Hindlimb muscle (tissue), 1 donor: Measurements from ENCODE around the gene HOXD11. TPM values are rescaled to one million over a fixed set of nuclear protein-coding genes. Genes with fewer than 3 reads are reported as not detected.

Experiments used
- DNase-seq: peaks from one replicate; pipeline ENCODE4 v3.0.0-alpha.2; 2013
- polyA plus RNA-seq: library from polyadenylated mRNA; unstranded; fragments of 120-200 nt; gene quantifications from one replicate; pipeline ENCODE4 v1.2.1, GENCODE V29; 2013; ENCODE audit not compliant: insufficient read length

The HOXD11 gene
- polyA plus RNA-seq, 1 donor = not detected

DNA sequence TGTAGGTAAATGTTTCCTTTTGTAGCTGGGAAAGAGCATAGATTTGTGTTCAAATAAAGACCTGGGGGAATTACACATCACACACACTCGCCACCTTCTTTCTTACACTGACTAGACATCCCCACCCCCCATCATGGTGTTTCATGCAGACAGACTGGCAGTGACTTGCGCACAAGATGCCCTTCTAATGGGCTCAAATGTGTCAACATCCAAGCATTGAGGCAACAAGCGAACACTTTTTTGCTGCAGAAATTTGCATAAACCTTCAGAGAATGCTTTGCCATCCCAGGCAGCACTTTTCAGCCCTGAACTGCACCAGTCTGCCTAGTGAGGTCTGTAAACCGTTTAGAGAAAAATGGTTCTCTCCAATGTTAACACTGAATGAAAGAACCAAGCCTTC lies 27.0 kb downstream of the HOXD11 start:
- no peak for DNase-seq

- no peak for DNase-seq
Measured at GRCh38 chr2:176135035-176135440, 28.0 kb downstream of the HOXD11 start.

DNA sequence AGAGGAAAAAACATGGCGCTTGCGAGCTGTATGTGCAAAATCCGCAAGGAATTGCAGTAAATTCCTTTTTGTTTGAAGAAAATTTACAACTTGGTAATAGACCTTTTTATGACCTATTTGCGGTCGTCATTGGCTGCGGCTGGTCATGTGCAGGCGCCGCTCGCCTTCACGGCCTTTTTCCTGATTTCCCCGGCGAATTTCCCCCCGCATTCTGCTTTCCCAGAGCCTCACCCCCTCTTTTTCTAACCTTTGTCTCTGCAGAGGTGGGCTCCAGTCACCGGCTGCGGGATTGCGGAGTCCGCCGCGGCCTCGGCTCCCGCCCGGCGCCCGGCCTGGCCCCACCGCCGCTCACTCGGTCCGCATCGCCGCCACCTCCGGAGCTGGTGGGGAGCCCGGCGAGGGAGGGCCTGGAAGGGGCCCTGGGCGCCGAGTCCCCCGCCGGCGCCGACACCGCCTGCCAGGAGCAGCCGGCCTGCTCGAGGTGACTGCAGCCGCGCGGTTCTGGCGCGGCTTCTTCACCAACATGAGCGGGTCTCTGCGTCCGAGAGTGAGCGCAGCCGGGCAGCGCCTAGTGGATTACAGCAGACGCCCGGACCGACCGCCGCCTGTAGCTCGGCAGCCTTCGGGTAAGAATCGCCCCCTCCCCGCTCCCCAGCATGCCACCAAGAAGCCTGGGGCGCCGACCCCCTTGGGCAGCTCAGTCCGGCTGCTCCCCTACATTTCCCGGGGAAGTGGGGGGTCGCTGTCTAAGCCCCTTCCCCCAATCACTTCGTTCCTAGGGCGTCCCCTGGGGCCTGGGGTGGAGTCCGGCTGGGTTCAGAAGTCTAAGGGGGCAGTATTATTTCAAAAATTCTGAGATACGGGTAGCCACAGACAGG lies 29.5 kb downstream of the HOXD11 start:
- DNase-seq = peak; percentile 76

DNA sequence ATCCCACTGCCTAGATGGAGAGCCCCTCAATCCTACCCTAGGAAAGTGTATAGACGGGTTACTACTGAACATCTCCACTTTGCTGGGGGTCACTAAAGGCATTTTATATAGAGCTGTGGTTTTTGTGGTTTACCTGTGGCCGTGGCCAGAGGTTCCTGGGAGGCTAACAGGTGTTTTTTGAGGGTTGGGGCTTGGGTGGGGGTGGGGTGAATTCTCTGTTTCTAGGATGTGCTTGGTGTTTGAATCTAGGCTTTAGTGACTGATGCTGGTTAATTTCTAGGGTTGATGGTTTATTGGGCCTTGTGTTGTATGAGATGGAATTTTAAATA lies 30.1 kb downstream of the HOXD11 start:
- no peak for DNase-seq

- DNase-seq = no peak
Measured at GRCh38 chr2:176137906-176138305, 30.8 kb downstream of the HOXD11 start.

DNA sequence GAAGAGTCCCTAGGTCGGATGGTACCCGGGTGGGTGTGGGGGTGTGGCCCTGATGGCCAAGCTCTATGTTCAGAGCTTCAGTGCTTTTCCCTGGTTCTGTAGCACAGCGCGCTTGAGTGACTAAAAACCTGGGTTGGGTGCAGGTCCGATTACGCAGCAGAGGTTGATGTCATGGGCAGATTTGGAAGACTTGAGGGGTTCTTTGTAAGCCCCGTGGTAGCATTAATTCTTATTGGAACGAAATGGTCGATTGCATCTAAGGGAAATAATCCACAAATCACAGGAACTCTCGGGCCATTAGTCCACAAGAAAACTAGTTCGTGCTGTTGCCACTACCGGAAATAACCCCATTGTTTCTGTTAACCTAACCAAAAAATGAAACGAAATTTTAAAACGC lies 31.4 kb downstream of the HOXD11 start:
- no peak for DNase-seq

- no peak for DNase-seq
Measured at GRCh38 chr2:176138923-176139660, 32.0 kb downstream of the HOXD11 start.

DNA sequence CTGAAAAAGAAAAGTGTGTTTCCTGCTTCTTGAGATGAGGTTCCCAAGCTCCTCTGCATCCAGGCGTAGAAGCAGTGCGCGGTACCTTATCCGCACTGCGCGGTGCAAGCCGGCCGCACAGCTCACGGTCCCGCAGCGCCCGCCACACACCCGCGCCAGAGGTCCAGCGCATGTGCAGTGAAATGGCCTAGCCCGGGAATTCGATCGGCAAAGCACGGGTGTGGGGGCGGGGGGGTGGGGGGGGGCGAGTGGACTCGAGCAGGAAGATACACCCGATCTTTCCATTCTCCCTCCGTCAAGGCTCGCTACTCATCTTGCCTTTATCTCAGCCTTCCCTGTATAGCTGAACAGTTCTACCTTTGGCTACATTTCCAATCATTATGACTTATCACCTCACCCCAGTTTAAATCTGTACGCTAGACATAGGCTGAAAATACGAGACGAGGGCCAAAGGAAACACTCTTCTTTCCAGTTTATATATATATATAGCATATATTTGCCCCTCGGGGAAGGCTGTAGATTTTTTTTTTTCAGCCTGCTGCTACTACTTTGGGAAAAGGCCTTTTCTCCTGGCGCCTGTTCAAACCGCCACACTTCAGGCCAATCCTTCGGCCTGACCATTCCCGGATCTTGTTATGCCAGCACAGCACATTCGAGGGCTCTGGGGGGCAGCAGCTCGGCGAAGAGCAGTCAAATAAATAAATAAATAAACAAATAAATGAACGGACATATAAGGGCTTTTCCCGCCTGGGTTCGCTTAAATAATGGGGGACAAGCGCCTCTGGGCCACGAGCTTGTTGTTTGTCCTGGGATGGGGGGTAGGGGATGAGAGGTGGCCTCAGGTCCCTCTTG lies 32.8 kb downstream of the HOXD11 start:
- no peak for DNase-seq

DNA sequence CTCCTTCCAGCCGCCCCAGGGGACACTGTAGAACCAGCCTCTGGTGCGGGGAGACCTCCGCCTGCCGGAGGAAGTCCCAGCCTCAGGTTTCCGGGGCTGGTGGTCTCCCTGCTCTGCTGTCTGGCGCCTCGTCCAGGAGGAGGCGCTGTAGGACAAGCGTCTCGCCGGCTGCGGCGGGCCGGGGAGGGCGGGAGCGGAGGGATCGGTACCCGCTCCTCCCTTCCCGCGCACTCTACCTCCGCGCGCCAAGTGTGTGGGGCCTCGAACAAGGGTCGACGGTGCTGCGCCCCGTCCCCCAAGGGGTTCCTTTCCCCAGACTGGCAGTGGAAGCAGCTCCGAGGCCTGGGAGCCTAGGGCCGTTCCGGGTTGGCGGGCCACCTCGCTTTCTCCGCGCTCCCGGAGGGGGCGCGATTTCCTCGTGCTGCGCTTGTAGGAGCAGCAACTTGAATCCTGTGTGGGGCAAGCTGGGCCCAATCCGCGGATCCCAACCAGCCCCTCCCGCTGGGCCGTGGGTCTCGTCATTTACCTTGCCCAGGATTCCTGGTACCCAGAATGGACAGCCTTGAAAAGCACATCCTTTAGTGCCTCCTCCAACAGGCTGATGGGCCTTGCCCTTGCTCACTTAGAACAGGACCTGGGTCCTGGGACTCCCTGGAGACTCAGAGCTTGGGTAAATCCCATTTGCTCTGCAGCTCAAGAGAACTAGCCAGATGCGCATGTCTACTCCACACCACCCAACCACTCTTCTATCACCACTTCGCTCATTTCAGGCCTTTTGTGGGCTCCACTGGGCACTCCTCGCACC lies 33.6 kb downstream of the HOXD11 start:
- peak; percentile 93 for DNase-seq

GRCh38 chr2:176142281-176142680 lies 35.2 kb downstream of the HOXD11 start:
- DNase-seq = no peak

- DNase-seq = no peak
Measured at GRCh38 chr2:176145085-176145969, 38.2 kb downstream of the HOXD11 start.

DNA sequence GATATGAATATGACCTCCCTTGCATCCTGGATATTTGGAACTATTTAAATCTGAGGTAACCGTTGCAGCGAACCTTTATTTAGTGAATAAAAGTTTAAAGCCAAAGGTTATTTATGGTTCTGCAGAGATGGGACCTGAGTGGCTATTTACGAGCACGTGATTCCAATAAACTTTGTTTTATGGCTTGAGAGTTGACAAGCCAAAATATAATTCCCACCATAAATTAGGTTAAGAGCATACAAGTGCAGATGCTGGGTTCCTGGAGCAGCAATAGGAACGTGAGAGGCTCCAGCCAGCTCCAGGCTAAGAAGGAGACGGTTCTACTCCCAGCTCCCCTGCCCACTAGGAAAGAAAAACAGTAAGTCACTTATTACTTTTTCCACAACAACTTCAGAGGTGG lies 39.0 kb downstream of the HOXD11 start:
- no peak for DNase-seq

DNA sequence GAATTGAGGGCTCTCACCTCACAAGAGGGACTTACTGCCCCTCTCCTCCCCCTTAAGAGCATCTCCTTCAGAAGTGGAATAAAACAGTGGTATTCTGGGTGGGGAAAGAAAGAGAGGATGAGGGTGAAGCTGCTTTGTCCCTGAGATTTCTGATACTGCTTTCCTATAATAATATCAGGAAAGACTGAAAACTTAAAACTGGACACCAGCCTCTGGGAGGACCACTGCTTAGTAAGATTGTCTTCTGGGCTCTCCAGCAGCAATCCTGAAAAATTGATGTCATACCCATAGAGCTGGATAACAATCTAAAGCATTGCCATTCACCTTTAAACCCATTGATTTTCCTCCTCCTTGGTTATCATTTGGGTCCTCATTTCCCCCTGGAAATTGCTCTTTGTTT lies 39.6 kb downstream of the HOXD11 start:
- DNase-seq = no peak

- DNase-seq = no peak
Measured at GRCh38 chr2:176147210-176147799, 40.2 kb downstream of the HOXD11 start.

GRCh38 chr2:176147800-176148496 lies 40.9 kb downstream of the HOXD11 start:
- no peak for DNase-seq

GRCh38 chr2:176148751-176149421 lies 41.8 kb downstream of the HOXD11 start:
- DNase-seq = no peak

GRCh38 chr2:176149481-176149938 lies 42.4 kb downstream of the HOXD11 start:
- no peak for DNase-seq

GRCh38 chr2:176149939-176150583 lies 43.0 kb downstream of the HOXD11 start:
- DNase-seq = no peak
